Endothelial cell of umbilical vein (primary cell): Measurements from ENCODE around the gene TRIM50.

Source experiments
- CTCF ChIP-seq, 2 donors: IDR thresholded peaks; 1 replicate in 1 of 2; 2 replicates in 1 of 2; pipeline ENCODE4 v1.5.1; 2011; ENCODE audit warnings: low read length in 2 of 2, mild to moderate bottlenecking in 2 of 2, moderate library complexity in 2 of 2, control low read depth in 1 of 2, inconsistent platforms in 1 of 2, low read depth in 1 of 2; ENCODE audit not compliant: insufficient read depth in 1 of 2; ENCODE audit errors: extremely low read depth in 1 of 2
- EZH2 ChIP-seq: IDR thresholded peaks from 2 replicates; pipeline ENCODE4 v1.6.1; 2012; ENCODE audit warnings: borderline replicate concordance, low read depth, mild to moderate bottlenecking, moderate library complexity, low read length, inconsistent platforms; ENCODE audit not compliant: severe bottlenecking
- FOS ChIP-seq: IDR thresholded peaks from 2 replicates; pipeline ENCODE4 v1.6.1; 2011; ENCODE audit warnings: mild to moderate bottlenecking, low read length, moderate library complexity, borderline replicate concordance; ENCODE audit not compliant: insufficient read depth
- GATA2 ChIP-seq: IDR thresholded peaks from 2 replicates; pipeline ENCODE4 v1.7.0; 2011; ENCODE audit warnings: low read depth, mild to moderate bottlenecking, moderate library complexity, mixed read lengths, low read length; ENCODE audit not compliant: insufficient read length, insufficient read depth
- JUN ChIP-seq: IDR thresholded peaks from 2 replicates; pipeline ENCODE4 v1.6.1; 2011; ENCODE audit warnings: borderline replicate concordance, low read depth; ENCODE audit not compliant: insufficient read length, insufficient read depth
- MAX ChIP-seq: IDR thresholded peaks from 2 replicates; pipeline ENCODE4 v1.6.1; 2011; ENCODE audit not compliant: insufficient read depth, insufficient read length
- MYC ChIP-seq: IDR thresholded peaks from one replicate; pipeline ENCODE4 v1.6.1; 2011; ENCODE audit warnings: mild to moderate bottlenecking, low read depth, low read length
- POLR2A ChIP-seq: IDR thresholded peaks from 2 replicates; pipeline ENCODE4 v1.6.1; 2012; ENCODE audit warnings: low read depth, mild to moderate bottlenecking, control low read depth, low read length
- POLR2AphosphoS5 ChIP-seq: IDR thresholded peaks from 2 replicates; pipeline ENCODE4 v1.6.1; 2012; ENCODE audit warnings: low read depth, mild to moderate bottlenecking, control low read depth, low read length, moderate library complexity; ENCODE audit not compliant: insufficient read depth

GRCh38 chr7:73364006-73364728, 36.3 kb upstream of the TRIM50 start:
- no peak for TF ChIP-seq POLR2AphosphoS5
- no peak for TF ChIP-seq POLR2A
- no peak for TF ChIP-seq CTCF (IDR thresholded peaks at IDR 0.05; ENCODE audit: extremely low read depth in 1 of 2, insufficient read depth in 1 of 2, low read depth in 1 of 2, low read length in 2 of 2)
- TF ChIP-seq EZH2 = no peak
- TF ChIP-seq MAX = no peak
- TF ChIP-seq FOS = no peak
- no peak for TF ChIP-seq MYC
- no peak for TF ChIP-seq JUN
- TF ChIP-seq GATA2 = no peak
